SK-N-SH (cell line): Measurements from ENCODE around the gene TFB1M. TPM values are rescaled to one million over a fixed set of nuclear protein-coding genes. Genes with fewer than 3 reads are reported as not detected.

Experiments
- CTCF ChIA-PET: fragments of 300-600, 350-600 bp; formaldehyde crosslinking; extraction: SDS; loops from one replicate; lab custom pipeline; 2021; lab: Yijun Ruan, JAX
- POLR2A ChIA-PET: fragments of 350-600 bp; sonication (Branson Sonifier 250); formaldehyde crosslinking; extraction: SDS; loops from one replicate; lab custom pipeline; 2020; ENCODE audit warnings: antibody characterized with exemption, inconsistent platforms; lab: Yijun Ruan, JAX
- DNase-seq: peaks from one replicate; pipeline ENCODE4 v3.0.0; 2012
- H2AFZ ChIP-seq: fragments of 200-600 bp; sonication (generic); 2 replicates; pipeline ENCODE4 v1.8.1; 2016; ENCODE audit warnings: antibody characterized with exemption, mild to moderate bottlenecking, low read depth
- H3F3A ChIP-seq: fragments of 200-600 bp; sonication (generic); replicated peaks from 2 replicates; pipeline ENCODE3; 2016; ENCODE audit warnings: antibody characterized with exemption, mild to moderate bottlenecking; ENCODE audit not compliant: insufficient read depth
- H3K27ac ChIP-seq, 2 experiments: fragments of 200-500 bp in 1 of 2; fragments of 200-600 bp in 1 of 2; sonication (Bioruptor generic) in 1 of 2; sonication (generic), shearing (Covaris generic) in 1 of 2; 2 replicates each; pipeline versions ENCODE4 v1.5.1 to v1.6.1; 2014 to 2016; ENCODE audit warnings: low read depth in 2 of 2, inconsistent platforms in 1 of 2, low read length in 1 of 2, mild to moderate bottlenecking in 1 of 2, mixed read lengths in 1 of 2
- H3K27me3 ChIP-seq: fragments of 200-600 bp; sonication (generic), shearing (Covaris generic); 2 replicates; pipeline ENCODE4 v1.6.1; 2016; ENCODE audit warnings: mixed run types; ENCODE audit not compliant: insufficient read depth
- H3K36me3 ChIP-seq, 2 experiments: fragments of 200-500 bp in 1 of 2; fragments of 200-600 bp in 1 of 2; sonication (Bioruptor generic) in 1 of 2; sonication (generic) in 1 of 2; replicated peaks in 1 of 2; 2 replicates each; pipeline versions ENCODE3 to v1.5.1; 2014 to 2016; ENCODE audit warnings: low read length in 1 of 2, mild to moderate bottlenecking in 1 of 2; ENCODE audit not compliant: insufficient read depth in 2 of 2, control insufficient read depth in 1 of 2
- H3K4me1 ChIP-seq, 2 experiments: fragments of 200-500 bp in 1 of 2; fragments of 200-600 bp in 1 of 2; sonication (Bioruptor generic) in 1 of 2; sonication (generic), shearing (Covaris generic) in 1 of 2; 2 replicates each; pipeline versions ENCODE4 v1.5.1 to v1.6.1; 2014 to 2016; ENCODE audit warnings: low read depth in 1 of 2, low read length in 1 of 2, mixed run types in 1 of 2; ENCODE audit not compliant: insufficient read depth in 2 of 2, control insufficient read depth in 1 of 2
- H3K4me2 ChIP-seq: fragments of 200-600 bp; sonication (generic), shearing (Covaris generic); 2 replicates; pipeline ENCODE4 v1.6.1; 2017; ENCODE audit warnings: mixed run types
- H3K4me3 ChIP-seq, 2 experiments: fragments of 200-500 bp in 1 of 2; fragments of 200-600 bp in 1 of 2; sonication (Bioruptor generic) in 1 of 2; sonication (generic), shearing (Covaris generic) in 1 of 2; 2 replicates each; pipeline versions ENCODE4 v1.5.1 to v1.8.1; 2014 to 2016; ENCODE audit warnings: low read depth in 2 of 2, inconsistent platforms in 1 of 2, low read length in 1 of 2, mild to moderate bottlenecking in 1 of 2, mixed read lengths in 1 of 2, moderate library complexity in 1 of 2
- H3K79me2 ChIP-seq: fragments of 200-600 bp; sonication (generic); 2 replicates; pipeline ENCODE4 v1.8.1; 2017; ENCODE audit warnings: mild to moderate bottlenecking; ENCODE audit not compliant: insufficient read depth
- H3K9ac ChIP-seq: fragments of 200-600 bp; sonication (generic); 2 replicates; pipeline ENCODE4 v1.6.1; 2017; ENCODE audit warnings: mixed run types
- H3K9me2 ChIP-seq: fragments of 200-600 bp; sonication (generic); 2 replicates; pipeline ENCODE4 v1.6.1; 2017; ENCODE audit warnings: mixed run types
- H3K9me3 ChIP-seq: fragments of 200-600 bp; sonication (generic); 2 replicates; pipeline ENCODE4 v1.6.1; 2017; ENCODE audit warnings: mixed run types, mild to moderate bottlenecking, moderate library complexity
- H4K20me1 ChIP-seq: fragments of 200-600 bp; sonication (generic); 2 replicates; pipeline ENCODE4 v1.6.1; 2017; ENCODE audit warnings: mild to moderate bottlenecking, mixed run types; ENCODE audit not compliant: insufficient read depth
- CHD2 ChIP-seq: fragments of 150-350 bp; IDR thresholded peaks from 2 replicates; pipeline ENCODE4 v1.6.1; 2018; ENCODE audit warnings: low read length; ENCODE audit not compliant: partially characterized antibody
- EP300 ChIP-seq, 2 experiments: IDR thresholded peaks; 2 replicates each; pipeline versions ENCODE4 v1.4.0 to v1.6.1; 2012; ENCODE audit warnings: borderline replicate concordance in 1 of 2, low read depth in 1 of 2, low read length in 1 of 2
- EZH2phosphoT487 ChIP-seq: fragments of 200-600 bp; sonication (generic); IDR thresholded peaks from 2 replicates; pipeline ENCODE4 v1.6.1; 2017; ENCODE audit warnings: low read depth, mixed run types, mild to moderate bottlenecking, antibody characterized with exemption, moderate library complexity, borderline replicate concordance
- FOSL2 ChIP-seq: IDR thresholded peaks from 2 replicates; pipeline ENCODE4 v1.4.0; 2012; ENCODE audit warnings: low read depth, mild to moderate bottlenecking, moderate library complexity, borderline replicate concordance
- GABPA ChIP-seq: IDR thresholded peaks from 2 replicates; pipeline ENCODE4 v1.4.0; 2012; ENCODE audit warnings: low read depth, mild to moderate bottlenecking
- NFIC ChIP-seq: IDR thresholded peaks from 2 replicates; pipeline ENCODE4 v1.4.0; 2012; ENCODE audit warnings: borderline replicate concordance
- POLR2AphosphoS5 ChIP-seq: IDR thresholded peaks from 2 replicates; pipeline ENCODE4 v1.6.1; 2012; ENCODE audit warnings: low read depth, low read length
- RFX5 ChIP-seq: IDR thresholded peaks from 2 replicates; pipeline ENCODE4 v1.6.1; 2012; ENCODE audit warnings: mild to moderate bottlenecking, improper control_type of control experiment, low read length
- SIN3A ChIP-seq: IDR thresholded peaks from 2 replicates; pipeline ENCODE4 v1.6.1; 2012; ENCODE audit warnings: low read depth, mild to moderate bottlenecking, low read length, moderate library complexity, borderline replicate concordance
- TCF12 ChIP-seq: IDR thresholded peaks from 2 replicates; pipeline ENCODE4 v1.4.0; 2012
- WGBS: methylation state at CpG from one replicate; pipeline ENCODE4 v1.1.6; 2017; ENCODE audit warnings: low lambda C conversion rate; 5-methylcytosine and 5-hydroxymethylcytosine counted together
- polyA plus RNA-seq, 3 experiments: library from polyadenylated mRNA; depleted of rRNA; stranded (reverse); fragments of >200 nt; gene quantifications; 2 replicates each; pipeline ENCODE4 v1.2.3, GENCODE V29; 2012
- TF ChIP-seq, protein P1 (sequence below): IDR thresholded peaks from 2 replicates; pipeline ENCODE4 v1.4.0; 2012; ENCODE audit warnings: low read depth
- TF ChIP-seq, protein P2 (sequence below): fragments of 150-350 bp; IDR thresholded peaks from 2 replicates; pipeline ENCODE4 v1.6.1; 2016; ENCODE audit warnings: mild to moderate bottlenecking, low read depth, low read length
- TF ChIP-seq, protein P3 (sequence below): IDR thresholded peaks from 2 replicates; pipeline ENCODE4; 2012
- TF ChIP-seq, protein P4 (sequence below): fragments of 200-600 bp; sonication (generic); IDR thresholded peaks from 2 replicates; pipeline ENCODE4 v1.6.1; 2017; ENCODE audit warnings: antibody characterized with exemption, mild to moderate bottlenecking, moderate library complexity

TFB1M gene
- polyA plus RNA-seq, 1 of the 3 experiments (the other 2 are of a cell fraction), result 28.4 TPM

DNA sequence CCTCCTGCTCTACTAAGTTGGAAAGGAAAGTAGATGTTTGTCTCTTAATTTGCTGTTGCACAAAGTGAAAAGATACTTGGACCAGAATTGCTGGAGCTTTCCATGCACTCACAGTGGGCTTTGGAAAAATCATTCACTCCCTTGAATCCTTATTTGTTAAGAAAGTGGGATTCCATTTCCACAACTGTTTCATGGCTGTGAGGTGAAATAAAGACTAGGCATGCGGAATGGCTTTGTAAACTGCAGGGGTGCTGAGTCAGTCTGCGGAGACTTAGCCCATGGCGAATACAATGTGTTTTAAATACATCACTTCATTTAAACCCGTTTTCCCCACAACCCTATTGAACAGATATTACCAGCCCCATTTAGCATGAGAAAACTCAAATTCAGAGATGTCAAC lies 87.2 kb downstream of the TFB1M start:
- TF ChIP-seq RFX5 (no peak), CHD2 (no peak)
- TF ChIP-seq, protein P1, sequence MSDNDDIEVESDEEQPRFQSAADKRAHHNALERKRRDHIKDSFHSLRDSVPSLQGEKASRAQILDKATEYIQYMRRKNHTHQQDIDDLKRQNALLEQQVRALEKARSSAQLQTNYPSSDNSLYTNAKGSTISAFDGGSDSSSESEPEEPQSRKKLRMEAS, result no peak
- H3K36me3 ChIP-seq, result no peaks in the 10 kb centered on the region
- H3K9ac ChIP-seq, result no peak overlapping the region
- H3F3A ChIP-seq, result peaks cover 8% of the 10 kb centered on the region
- H3K27ac ChIP-seq, result no peak overlapping the region
- H3K9me2 ChIP-seq, result no peaks in the 10 kb centered on the region
- WGBS, result 93% methylated on average over 4 of the region's 4 CpGs
- no peak overlapping the region for H3K4me3 ChIP-seq
- H3K27me3 ChIP-seq, result no peaks in the 10 kb centered on the region
- H3K4me1 ChIP-seq, result peaks cover 12 to 15% of the 10 kb centered on the region in 2 experiments; a peak in 2 of 4 replicates
- POLR2A ChIA-PET, result no interaction called here
- no peaks in the 10 kb centered on the region for H3K9me3 ChIP-seq
- H3K4me2 ChIP-seq, result no peak overlapping the region
- H4K20me1 ChIP-seq, result no peaks in the 10 kb centered on the region
- H2AFZ ChIP-seq, result no peak overlapping the region
- DNase-seq, result no peak
- no peaks in the 10 kb centered on the region for H3K79me2 ChIP-seq
- CTCF ChIA-PET, result no interaction called here

DNA sequence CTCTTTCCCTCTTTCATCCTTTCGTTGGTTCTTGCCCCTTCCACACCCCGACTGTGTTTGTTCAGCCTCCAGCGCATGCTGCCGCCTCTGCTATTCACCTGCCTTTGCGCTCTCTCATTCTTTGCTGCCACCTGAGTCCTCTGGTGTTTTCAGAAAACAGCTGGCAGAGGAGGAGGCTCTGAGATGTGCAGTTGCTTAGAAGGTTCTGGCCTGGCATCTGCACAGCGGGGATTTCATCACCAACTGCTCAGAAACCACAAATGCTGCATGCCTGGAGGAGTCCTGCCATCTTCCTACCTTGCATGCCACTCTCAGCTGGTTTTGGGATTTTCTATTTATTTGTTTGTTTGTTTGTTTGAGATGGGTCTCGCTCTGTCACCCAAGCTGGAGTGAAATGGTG lies 89.7 kb downstream of the TFB1M start:
- Histone ChIP-seq H2AFZ (no peak overlapping the region), H3K9me2 (no peaks in the 10 kb centered on the region), H3K9me3 (no peaks in the 10 kb centered on the region), H3K27ac (peak overlapping the region in 1 of 2 experiments; percentile 82; a peak in 2 of 4 replicates), H3K4me2 (0 out of 2 replicates have a peak overlapping the region, but pooled peaks have one; percentile 62), H3K79me2 (no peaks in the 10 kb centered on the region), H3F3A (peaks cover 11% of the 10 kb centered on the region), H3K4me3 (no peak overlapping the region), H3K4me1 (peaks cover 15 to 17% of the 10 kb centered on the region in 2 experiments; a peak in 2 of 4 replicates), H3K27me3 (no peaks in the 10 kb centered on the region), H4K20me1 (no peaks in the 10 kb centered on the region), H3K36me3 (no peaks in the 10 kb centered on the region), H3K9ac (no peak overlapping the region)
- CTCF ChIA-PET, result interaction anchor here (1.0 kb wide), 1 partner anchor 419 kb away, joined by 3 read pairs; no protein-coding TSS in a partner anchor
- POLR2A ChIA-PET, result no interaction called here
- no peak for DNase-seq
- TF ChIP-seq EZH2phosphoT487, result no peak
- no peak for TF ChIP-seq TCF12
- TF ChIP-seq, protein P2, sequence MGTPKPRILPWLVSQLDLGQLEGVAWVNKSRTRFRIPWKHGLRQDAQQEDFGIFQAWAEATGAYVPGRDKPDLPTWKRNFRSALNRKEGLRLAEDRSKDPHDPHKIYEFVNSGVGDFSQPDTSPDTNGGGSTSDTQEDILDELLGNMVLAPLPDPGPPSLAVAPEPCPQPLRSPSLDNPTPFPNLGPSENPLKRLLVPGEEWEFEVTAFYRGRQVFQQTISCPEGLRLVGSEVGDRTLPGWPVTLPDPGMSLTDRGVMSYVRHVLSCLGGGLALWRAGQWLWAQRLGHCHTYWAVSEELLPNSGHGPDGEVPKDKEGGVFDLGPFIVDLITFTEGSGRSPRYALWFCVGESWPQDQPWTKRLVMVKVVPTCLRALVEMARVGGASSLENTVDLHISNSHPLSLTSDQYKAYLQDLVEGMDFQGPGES, result no peak
- no peak for TF ChIP-seq GABPA
- no peak for TF ChIP-seq FOSL2
- 94% methylated on average over 7 of the region's 7 CpGs for WGBS

DNA sequence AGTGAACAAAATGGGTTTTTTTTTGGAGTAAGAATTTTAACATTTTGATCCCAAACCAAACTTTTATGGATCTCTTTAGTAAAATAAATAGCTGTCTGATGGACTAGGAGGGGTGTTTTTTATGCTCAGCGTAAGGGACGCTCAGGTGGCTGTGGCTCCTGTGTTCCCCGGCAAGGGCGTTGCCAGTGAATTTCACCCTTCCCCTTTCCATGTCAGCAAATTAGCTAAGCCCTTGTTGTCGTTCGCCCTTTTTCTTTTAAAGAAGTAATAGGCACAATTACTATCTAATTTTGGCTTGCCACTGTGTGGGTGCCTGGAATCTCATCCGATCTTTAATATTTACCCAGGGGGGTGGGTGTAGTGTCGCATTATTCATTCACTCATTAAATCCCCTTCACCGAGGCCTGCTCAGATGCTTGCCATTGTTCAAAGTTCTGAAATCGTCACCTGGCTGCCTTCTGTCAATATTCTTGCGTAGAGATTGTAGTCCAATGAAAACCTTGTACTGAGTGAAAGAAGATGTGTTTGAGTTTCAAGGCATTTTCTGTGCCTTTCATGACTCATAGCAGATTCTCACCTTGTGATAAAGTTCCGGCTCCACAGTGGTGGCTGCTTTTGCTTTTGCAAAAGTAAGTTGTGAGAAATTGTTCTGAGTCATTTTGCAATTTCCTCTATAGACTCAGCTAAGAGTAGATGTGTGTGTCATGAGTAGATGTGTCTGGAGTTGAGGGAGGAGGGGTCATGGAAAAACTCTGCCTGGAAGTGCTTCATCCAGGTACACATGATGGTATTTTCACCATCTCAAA lies 90.4 kb downstream of the TFB1M start:
- no peaks in the 10 kb centered on the region for H3K9me3 ChIP-seq
- H3K9ac ChIP-seq, result no peak overlapping the region; the same call in 1 of the 2 replicates
- no peak overlapping the region for H2AFZ ChIP-seq
- ChIA-PET POLR2A (no interaction called here), CTCF (no interaction called here)
- H3K4me2 ChIP-seq, result peak overlapping the region; percentile 62; the same call in 1 of the 2 replicates
- peaks cover 15 to 16% of the 10 kb centered on the region in 2 experiments; a peak in 2 of 4 replicates for H3K4me1 ChIP-seq
- peak overlapping the region in 1 of 2 experiments; percentile 82; a peak in 3 of 4 replicates for H3K27ac ChIP-seq
- peaks cover 11% of the 10 kb centered on the region for H3F3A ChIP-seq
- no peaks in the 10 kb centered on the region for H3K27me3 ChIP-seq
- no peak overlapping the region for H3K4me3 ChIP-seq
- WGBS, result 74% methylated on average over 12 of the region's 12 CpGs
- H4K20me1 ChIP-seq, result no peaks in the 10 kb centered on the region
- no peaks in the 10 kb centered on the region for H3K9me2 ChIP-seq
- H3K79me2 ChIP-seq, result no peaks in the 10 kb centered on the region
- no peak for DNase-seq
- no peaks in the 10 kb centered on the region for H3K36me3 ChIP-seq
- TF ChIP-seq, protein P3, sequence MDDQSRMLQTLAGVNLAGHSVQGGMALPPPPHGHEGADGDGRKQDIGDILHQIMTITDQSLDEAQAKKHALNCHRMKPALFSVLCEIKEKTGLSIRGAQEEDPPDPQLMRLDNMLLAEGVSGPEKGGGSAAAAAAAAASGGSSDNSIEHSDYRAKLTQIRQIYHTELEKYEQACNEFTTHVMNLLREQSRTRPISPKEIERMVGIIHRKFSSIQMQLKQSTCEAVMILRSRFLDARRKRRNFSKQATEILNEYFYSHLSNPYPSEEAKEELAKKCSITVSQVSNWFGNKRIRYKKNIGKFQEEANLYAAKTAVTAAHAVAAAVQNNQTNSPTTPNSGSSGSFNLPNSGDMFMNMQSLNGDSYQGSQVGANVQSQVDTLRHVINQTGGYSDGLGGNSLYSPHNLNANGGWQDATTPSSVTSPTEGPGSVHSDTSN, result peak; percentile 42; the same call in 1 of the 2 replicates
- TF ChIP-seq SIN3A (no peak), POLR2AphosphoS5 (no peak), RFX5 (no peak), EP300 (IDR thresholded peaks at IDR 0.05; ENCODE audit: borderline replicate concordance in 1 of 2, low read depth in 1 of 2, low read length in 1 of 2) (peak in 1 of 2 experiments; percentile 62; a peak in 1 of 4 replicates), NFIC (peak; percentile 16; the same call in 1 of the 2 replicates), FOSL2 (peak; percentile 87)
- TF ChIP-seq, protein P4, sequence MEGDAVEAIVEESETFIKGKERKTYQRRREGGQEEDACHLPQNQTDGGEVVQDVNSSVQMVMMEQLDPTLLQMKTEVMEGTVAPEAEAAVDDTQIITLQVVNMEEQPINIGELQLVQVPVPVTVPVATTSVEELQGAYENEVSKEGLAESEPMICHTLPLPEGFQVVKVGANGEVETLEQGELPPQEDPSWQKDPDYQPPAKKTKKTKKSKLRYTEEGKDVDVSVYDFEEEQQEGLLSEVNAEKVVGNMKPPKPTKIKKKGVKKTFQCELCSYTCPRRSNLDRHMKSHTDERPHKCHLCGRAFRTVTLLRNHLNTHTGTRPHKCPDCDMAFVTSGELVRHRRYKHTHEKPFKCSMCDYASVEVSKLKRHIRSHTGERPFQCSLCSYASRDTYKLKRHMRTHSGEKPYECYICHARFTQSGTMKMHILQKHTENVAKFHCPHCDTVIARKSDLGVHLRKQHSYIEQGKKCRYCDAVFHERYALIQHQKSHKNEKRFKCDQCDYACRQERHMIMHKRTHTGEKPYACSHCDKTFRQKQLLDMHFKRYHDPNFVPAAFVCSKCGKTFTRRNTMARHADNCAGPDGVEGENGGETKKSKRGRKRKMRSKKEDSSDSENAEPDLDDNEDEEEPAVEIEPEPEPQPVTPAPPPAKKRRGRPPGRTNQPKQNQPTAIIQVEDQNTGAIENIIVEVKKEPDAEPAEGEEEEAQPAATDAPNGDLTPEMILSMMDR, result no peak
- TF ChIP-seq, protein P1, result peak; percentile 48
